ENCODE results near the gene HAND2. TPM values are rescaled to one million over a fixed set of nuclear protein-coding genes. Genes with fewer than 3 reads are reported as not detected.
A peak's percentile ranks its signal among the peaks of the same experiment; 100 is the strongest.

HAND2 gene
- total RNA-seq, 4 donors from 2014 or later, result 0.66 to 2.4 (median 0.89) TPM

- Histone ChIP-seq H3K4me3 (no peak overlapping the region), H3K27ac (no peak overlapping the region), H3K4me1 (peaks cover 0 to 4% of the 10 kb centered on the region in 2 donors), H3K36me3 (no peaks in the 10 kb centered on the region), H3K27me3 (no peaks in the 10 kb centered on the region), H3K9me3 (no peaks in the 10 kb centered on the region)
- ATAC-seq (no peak), DNase-seq (no peak)
- in situ Hi-C loops (cut with MboI; ENCODE audit: low sequenced_read_pairs in 4 of 4) (no loop called here), intact Hi-C loops (cut with DNase I; ENCODE audit: low total_unique reads) (no loop called here)
- TF ChIP-seq, protein P1, sequence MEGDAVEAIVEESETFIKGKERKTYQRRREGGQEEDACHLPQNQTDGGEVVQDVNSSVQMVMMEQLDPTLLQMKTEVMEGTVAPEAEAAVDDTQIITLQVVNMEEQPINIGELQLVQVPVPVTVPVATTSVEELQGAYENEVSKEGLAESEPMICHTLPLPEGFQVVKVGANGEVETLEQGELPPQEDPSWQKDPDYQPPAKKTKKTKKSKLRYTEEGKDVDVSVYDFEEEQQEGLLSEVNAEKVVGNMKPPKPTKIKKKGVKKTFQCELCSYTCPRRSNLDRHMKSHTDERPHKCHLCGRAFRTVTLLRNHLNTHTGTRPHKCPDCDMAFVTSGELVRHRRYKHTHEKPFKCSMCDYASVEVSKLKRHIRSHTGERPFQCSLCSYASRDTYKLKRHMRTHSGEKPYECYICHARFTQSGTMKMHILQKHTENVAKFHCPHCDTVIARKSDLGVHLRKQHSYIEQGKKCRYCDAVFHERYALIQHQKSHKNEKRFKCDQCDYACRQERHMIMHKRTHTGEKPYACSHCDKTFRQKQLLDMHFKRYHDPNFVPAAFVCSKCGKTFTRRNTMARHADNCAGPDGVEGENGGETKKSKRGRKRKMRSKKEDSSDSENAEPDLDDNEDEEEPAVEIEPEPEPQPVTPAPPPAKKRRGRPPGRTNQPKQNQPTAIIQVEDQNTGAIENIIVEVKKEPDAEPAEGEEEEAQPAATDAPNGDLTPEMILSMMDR (IDR thresholded peaks at IDR 0.05 in 4 of 5, conservative IDR thresholded peaks at IDR 0.05 in 1 of 5), result no peak
- TF ChIP-seq POLR2A (IDR thresholded peaks at IDR 0.05), result no peak
Measured at GRCh38 chr4:173486714-173487392, 43.2 kb downstream of the HAND2 start.

GRCh38 chr4:173485164-173485563 is 44.9 kb downstream of the HAND2 start:
- TF ChIP-seq, protein P1 (IDR thresholded peaks at IDR 0.05 in 4 of 5, conservative IDR thresholded peaks at IDR 0.05 in 1 of 5), result no peak
- TF ChIP-seq POLR2A (IDR thresholded peaks at IDR 0.05), result no peak
- H3K27ac ChIP-seq, result no peak overlapping the region
- in situ Hi-C loops (cut with MboI; ENCODE audit: low sequenced_read_pairs in 4 of 4), result no loop called here
- no peaks in the 10 kb centered on the region for H3K4me1 ChIP-seq
- no peaks in the 10 kb centered on the region for H3K9me3 ChIP-seq
- no peak overlapping the region for H3K4me3 ChIP-seq
- peak in 1 of 2 donors; percentile 44 for ATAC-seq
- H3K27me3 ChIP-seq, result no peaks in the 10 kb centered on the region
- intact Hi-C loops (cut with DNase I; ENCODE audit: low total_unique reads), result no loop called here
- no peak for DNase-seq
- H3K36me3 ChIP-seq, result no peaks in the 10 kb centered on the region

DNA sequence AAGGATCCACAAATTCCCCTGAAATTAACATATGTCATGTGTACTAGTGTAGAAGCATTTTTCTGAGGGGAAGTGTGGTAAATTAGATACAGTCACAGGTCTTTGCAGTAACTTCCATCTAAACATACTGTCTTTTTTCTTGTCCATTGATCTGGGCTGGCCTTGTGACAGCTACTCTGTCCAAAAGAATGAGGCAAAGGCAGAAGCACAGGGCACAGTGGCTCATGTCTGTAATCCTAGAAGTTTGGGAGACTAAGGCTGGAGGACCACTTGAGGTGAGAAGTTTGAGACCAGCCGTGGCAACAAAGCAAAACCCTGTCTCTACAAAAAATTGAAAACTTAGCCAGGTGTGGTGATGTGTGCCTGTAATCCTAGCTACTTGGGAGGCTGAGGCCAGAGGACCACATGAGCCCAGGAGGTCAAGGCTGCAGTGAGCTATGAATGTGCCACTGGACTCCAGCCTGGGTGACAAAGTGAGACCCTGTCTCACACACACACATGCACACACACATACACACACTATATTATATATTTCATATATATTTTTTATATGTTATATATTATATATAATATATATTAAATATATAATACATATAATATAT is 47.6 kb downstream of the HAND2 start:
- Histone ChIP-seq H3K36me3 (no peaks in the 10 kb centered on the region), H3K4me3 (no peak overlapping the region), H3K4me1 (no peaks in the 10 kb centered on the region), H3K27me3 (no peaks in the 10 kb centered on the region), H3K9me3 (no peaks in the 10 kb centered on the region), H3K27ac (no peak overlapping the region)
- intact Hi-C loops (cut with DNase I; ENCODE audit: low total_unique reads), result no loop called here
- in situ Hi-C loops (cut with MboI; ENCODE audit: low sequenced_read_pairs in 4 of 4), result no loop called here
- TF ChIP-seq, protein P1 (IDR thresholded peaks at IDR 0.05 in 4 of 5, conservative IDR thresholded peaks at IDR 0.05 in 1 of 5), result no peak
- no peak for TF ChIP-seq POLR2A (IDR thresholded peaks at IDR 0.05)
- DNase-seq, result no peak
- ATAC-seq, result no peak

- DNase-seq (no peak), ATAC-seq (no peak)
- in situ Hi-C loops (cut with MboI; ENCODE audit: low sequenced_read_pairs in 4 of 4), result no loop called here
- no peak for TF ChIP-seq POLR2A (IDR thresholded peaks at IDR 0.05)
- TF ChIP-seq, protein P1 (IDR thresholded peaks at IDR 0.05 in 4 of 5, conservative IDR thresholded peaks at IDR 0.05 in 1 of 5), result no peak
- H3K4me3 ChIP-seq, result no peak overlapping the region
- no peaks in the 10 kb centered on the region for H3K27me3 ChIP-seq
- no peaks in the 10 kb centered on the region for H3K9me3 ChIP-seq
- H3K36me3 ChIP-seq, result no peaks in the 10 kb centered on the region
- intact Hi-C loops (cut with DNase I; ENCODE audit: low total_unique reads), result no loop called here
- H3K27ac ChIP-seq, result no peak overlapping the region
- no peaks in the 10 kb centered on the region for H3K4me1 ChIP-seq
Measured at GRCh38 chr4:173478913-173479283, 51.1 kb downstream of the HAND2 start.

Data from gastrocnemius medialis (tissue), 4 donors.